ENCODE data around the gene C9orf85.
A peak's percentile ranks its signal among the peaks of the same experiment; 100 is the strongest.

Gene C9orf85

GRCh38 chr9:71911061-71911907 is at the start of gene C9orf85, which contains the start of gene ABHD17B:
C9orf85 (plus strand) TSS chr9:71911639; CDS start chr9:71911735, 96 bp downstream.
ABHD17B (minus strand) TSS chr9:71911193; CDS start chr9:71875080, 36,113 bp downstream.
- Histone ChIP-seq H3K9ac (ENCODE audit: low read length) (peak within 1 kb of the TSS; percentile 58), H3K4me3 (ENCODE audit: low read depth in 1 of 2, low read length in 2 of 2) (peak within 1 kb of the TSS; percentile 81 to 99), H3K27me3 (ENCODE audit: control insufficient read depth in 1 of 2, insufficient read depth in 2 of 2, low read length in 2 of 2) (no peaks in the 10 kb centered on the region), H3K9me3 (ENCODE audit: low read length) (no peaks in the 10 kb centered on the region), H3K4me1 (ENCODE audit: insufficient read depth, low read length) (peaks cover 20% of the 10 kb centered on the region), H3K27ac (ENCODE audit: low read depth, low read length) (peak within 1 kb of the TSS; percentile 96), H3K36me3 (ENCODE audit: insufficient read depth, low read length) (no peaks in the 10 kb centered on the region)

- no peaks in the 10 kb centered on the region for H3K27me3 ChIP-seq (ENCODE audit: control insufficient read depth in 1 of 2, insufficient read depth in 2 of 2, low read length in 2 of 2)
- H3K9me3 ChIP-seq (ENCODE audit: low read length), result peaks cover 11% of the 10 kb centered on the region
- no peaks in the 10 kb centered on the region for H3K36me3 ChIP-seq (ENCODE audit: insufficient read depth, low read length)
- no peak overlapping the region for H3K9ac ChIP-seq (ENCODE audit: low read length)
- no peak overlapping the region for H3K4me3 ChIP-seq (ENCODE audit: low read depth in 1 of 2, low read length in 2 of 2)
- no peak overlapping the region for H3K27ac ChIP-seq (ENCODE audit: low read depth, low read length)
- no peaks in the 10 kb centered on the region for H3K4me1 ChIP-seq (ENCODE audit: insufficient read depth, low read length)
Measured at GRCh38 chr9:71863631-71864030, 47.8 kb upstream of the C9orf85 start.

GRCh38 chr9:71875345-71875744 is 36.1 kb upstream of the C9orf85 start:
- Histone ChIP-seq H3K9ac (ENCODE audit: low read length) (no peak overlapping the region), H3K27ac (ENCODE audit: low read depth, low read length) (no peak overlapping the region), H3K4me1 (ENCODE audit: insufficient read depth, low read length) (no peaks in the 10 kb centered on the region), H3K4me3 (ENCODE audit: low read depth in 1 of 2, low read length in 2 of 2) (no peak overlapping the region), H3K27me3 (ENCODE audit: control insufficient read depth in 1 of 2, insufficient read depth in 2 of 2, low read length in 2 of 2) (no peaks in the 10 kb centered on the region), H3K9me3 (ENCODE audit: low read length) (peaks cover 5% of the 10 kb centered on the region), H3K36me3 (ENCODE audit: insufficient read depth, low read length) (peaks cover 4% of the 10 kb centered on the region)

GRCh38 chr9:71876106-71876505 is 35.3 kb upstream of the C9orf85 start:
- no peaks in the 10 kb centered on the region for H3K27me3 ChIP-seq (ENCODE audit: control insufficient read depth in 1 of 2, insufficient read depth in 2 of 2, low read length in 2 of 2)
- H3K9ac ChIP-seq (ENCODE audit: low read length), result no peak overlapping the region
- H3K36me3 ChIP-seq (ENCODE audit: insufficient read depth, low read length), result peaks cover 4% of the 10 kb centered on the region
- H3K9me3 ChIP-seq (ENCODE audit: low read length), result peaks cover 5% of the 10 kb centered on the region
- H3K27ac ChIP-seq (ENCODE audit: low read depth, low read length), result no peak overlapping the region
- H3K4me1 ChIP-seq (ENCODE audit: insufficient read depth, low read length), result no peaks in the 10 kb centered on the region
- no peak overlapping the region for H3K4me3 ChIP-seq (ENCODE audit: low read depth in 1 of 2, low read length in 2 of 2)

- no peak overlapping the region for H3K27ac ChIP-seq (ENCODE audit: low read depth, low read length)
- H3K27me3 ChIP-seq (ENCODE audit: control insufficient read depth in 1 of 2, insufficient read depth in 2 of 2, low read length in 2 of 2), result no peaks in the 10 kb centered on the region
- no peaks in the 10 kb centered on the region for H3K4me1 ChIP-seq (ENCODE audit: insufficient read depth, low read length)
- H3K4me3 ChIP-seq (ENCODE audit: low read depth in 1 of 2, low read length in 2 of 2), result no peak overlapping the region
- peaks cover 4% of the 10 kb centered on the region for H3K36me3 ChIP-seq (ENCODE audit: insufficient read depth, low read length)
- peaks cover 5% of the 10 kb centered on the region for H3K9me3 ChIP-seq (ENCODE audit: low read length)
- H3K9ac ChIP-seq (ENCODE audit: low read length), result no peak overlapping the region
Measured at GRCh38 chr9:71876829-71877228, 34.6 kb upstream of the C9orf85 start.

- H3K4me1 ChIP-seq (ENCODE audit: insufficient read depth, low read length), result no peaks in the 10 kb centered on the region
- no peak overlapping the region for H3K27ac ChIP-seq (ENCODE audit: low read depth, low read length)
- no peaks in the 10 kb centered on the region for H3K27me3 ChIP-seq (ENCODE audit: control insufficient read depth in 1 of 2, insufficient read depth in 2 of 2, low read length in 2 of 2)
- H3K9me3 ChIP-seq (ENCODE audit: low read length), result peaks cover 5% of the 10 kb centered on the region
- no peak overlapping the region for H3K4me3 ChIP-seq (ENCODE audit: low read depth in 1 of 2, low read length in 2 of 2)
- no peak overlapping the region for H3K9ac ChIP-seq (ENCODE audit: low read length)
- H3K36me3 ChIP-seq (ENCODE audit: insufficient read depth, low read length), result peaks cover 4% of the 10 kb centered on the region
Measured at GRCh38 chr9:71878327-71879274, 32.8 kb upstream of the C9orf85 start.

- H3K36me3 ChIP-seq (ENCODE audit: insufficient read depth, low read length), result peaks cover under 1% of the 10 kb centered on the region
- H3K4me3 ChIP-seq (ENCODE audit: low read depth in 1 of 2, low read length in 2 of 2), result no peak overlapping the region
- H3K9me3 ChIP-seq (ENCODE audit: low read length), result peaks cover 5% of the 10 kb centered on the region
- no peak overlapping the region for H3K27ac ChIP-seq (ENCODE audit: low read depth, low read length)
- H3K27me3 ChIP-seq (ENCODE audit: control insufficient read depth in 1 of 2, insufficient read depth in 2 of 2, low read length in 2 of 2), result no peaks in the 10 kb centered on the region
- H3K9ac ChIP-seq (ENCODE audit: low read length), result no peak overlapping the region
- H3K4me1 ChIP-seq (ENCODE audit: insufficient read depth, low read length), result no peaks in the 10 kb centered on the region
Measured at GRCh38 chr9:71879644-71880174, 31.7 kb upstream of the C9orf85 start.

GRCh38 chr9:71884005-71884404 is 27.4 kb upstream of the C9orf85 start:
- Histone ChIP-seq H3K9ac (ENCODE audit: low read length) (no peak overlapping the region), H3K27me3 (ENCODE audit: control insufficient read depth in 1 of 2, insufficient read depth in 2 of 2, low read length in 2 of 2) (no peaks in the 10 kb centered on the region), H3K36me3 (ENCODE audit: insufficient read depth, low read length) (no peaks in the 10 kb centered on the region), H3K27ac (ENCODE audit: low read depth, low read length) (no peak overlapping the region), H3K9me3 (ENCODE audit: low read length) (no peaks in the 10 kb centered on the region), H3K4me3 (ENCODE audit: low read depth in 1 of 2, low read length in 2 of 2) (no peak overlapping the region), H3K4me1 (ENCODE audit: insufficient read depth, low read length) (no peaks in the 10 kb centered on the region)

GRCh38 chr9:71885467-71885866 is 26.0 kb upstream of the C9orf85 start:
- H3K9ac ChIP-seq (ENCODE audit: low read length), result no peak overlapping the region
- H3K27ac ChIP-seq (ENCODE audit: low read depth, low read length), result no peak overlapping the region
- no peak overlapping the region for H3K4me3 ChIP-seq (ENCODE audit: low read depth in 1 of 2, low read length in 2 of 2)

GRCh38 chr9:71886015-71886414 is 25.4 kb upstream of the C9orf85 start:
- Histone ChIP-seq H3K9ac (ENCODE audit: low read length) (no peak overlapping the region), H3K27me3 (ENCODE audit: control insufficient read depth in 1 of 2, insufficient read depth in 2 of 2, low read length in 2 of 2) (no peaks in the 10 kb centered on the region), H3K27ac (ENCODE audit: low read depth, low read length) (no peak overlapping the region)

More at GRCh38 chr9:71885467-71885866, 26.0 kb upstream of the C9orf85 start:
- no peaks in the 10 kb centered on the region for H3K27me3 ChIP-seq (ENCODE audit: control insufficient read depth in 1 of 2, insufficient read depth in 2 of 2, low read length in 2 of 2)
- H3K4me1 ChIP-seq (ENCODE audit: insufficient read depth, low read length), result no peaks in the 10 kb centered on the region
- no peaks in the 10 kb centered on the region for H3K36me3 ChIP-seq (ENCODE audit: insufficient read depth, low read length)
- no peaks in the 10 kb centered on the region for H3K9me3 ChIP-seq (ENCODE audit: low read length)

GRCh38 chr9:71886541-71886940 is 24.9 kb upstream of the C9orf85 start:
- no peaks in the 10 kb centered on the region for H3K4me1 ChIP-seq (ENCODE audit: insufficient read depth, low read length)
- H3K9ac ChIP-seq (ENCODE audit: low read length), result no peak overlapping the region
- H3K27ac ChIP-seq (ENCODE audit: low read depth, low read length), result no peak overlapping the region
- H3K9me3 ChIP-seq (ENCODE audit: low read length), result no peaks in the 10 kb centered on the region
- H3K27me3 ChIP-seq (ENCODE audit: control insufficient read depth in 1 of 2, insufficient read depth in 2 of 2, low read length in 2 of 2), result no peaks in the 10 kb centered on the region
- H3K36me3 ChIP-seq (ENCODE audit: insufficient read depth, low read length), result no peaks in the 10 kb centered on the region
- H3K4me3 ChIP-seq (ENCODE audit: low read depth in 1 of 2, low read length in 2 of 2), result no peak overlapping the region

More at GRCh38 chr9:71886015-71886414, 25.4 kb upstream of the C9orf85 start:
- H3K9me3 ChIP-seq (ENCODE audit: low read length), result no peaks in the 10 kb centered on the region
- H3K4me1 ChIP-seq (ENCODE audit: insufficient read depth, low read length), result no peaks in the 10 kb centered on the region
- no peak overlapping the region for H3K4me3 ChIP-seq (ENCODE audit: low read depth in 1 of 2, low read length in 2 of 2)
- H3K36me3 ChIP-seq (ENCODE audit: insufficient read depth, low read length), result no peaks in the 10 kb centered on the region

Measured in muscle layer of colon (tissue), 2 donors.